ENCODE results near the gene PHPT1.
A peak's percentile ranks its signal among the peaks of the same experiment; 100 is the strongest.
"Not testable (repeated sequence)": the region's sequence is repeated elsewhere in the genome, so short reads cannot be mapped to it uniquely, and the experiment has no call there.

PHPT1 gene

DNA sequence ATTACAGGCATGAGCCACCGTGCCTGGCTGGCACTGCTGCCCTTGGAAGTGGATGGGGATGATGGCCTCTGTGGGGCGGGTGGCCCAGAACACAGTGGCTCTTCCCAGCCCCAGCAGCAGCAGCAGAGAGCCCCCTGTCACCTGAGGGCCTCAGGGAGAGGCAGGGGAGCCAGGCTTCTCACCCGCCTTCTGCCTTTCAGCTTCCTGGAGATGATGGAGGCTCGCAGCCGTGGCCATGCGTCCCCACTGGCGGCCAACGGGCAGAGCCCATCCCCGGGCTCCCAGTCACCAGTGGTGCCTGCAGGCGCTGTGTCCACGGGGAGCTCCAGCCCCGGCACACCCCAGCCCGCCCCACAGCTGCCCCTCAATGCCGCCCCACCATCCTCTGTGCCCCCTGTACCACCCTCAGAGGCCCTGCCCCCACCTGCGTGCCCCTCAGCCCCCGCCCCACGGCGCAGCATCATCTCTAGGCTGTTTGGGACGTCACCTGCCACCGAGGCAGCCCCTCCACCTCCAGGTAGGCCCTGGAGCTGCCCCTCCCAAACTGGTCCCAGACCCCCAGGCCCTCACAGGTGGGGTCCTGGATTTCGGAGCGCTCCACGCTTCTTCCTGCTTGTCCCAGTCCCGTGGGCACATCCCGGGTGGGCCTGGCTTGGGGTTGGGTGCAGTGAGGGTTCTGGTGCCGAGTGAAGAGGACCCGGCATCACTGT, 11.9 kb upstream of the PHPT1 start:
- H3K4me1 ChIP-seq (ENCODE audit: control insufficient read depth in 2 of 2, insufficient read depth in 1 of 2, low read depth in 1 of 2, low read length in 2 of 2), result peaks cover 23 to 25% of the 10 kb centered on the region in 2 donors
- H3K9ac ChIP-seq (ENCODE audit: low read depth, low read length, poor library complexity), result no peak overlapping the region
- no peaks in the 10 kb centered on the region for H3K27me3 ChIP-seq (ENCODE audit: control insufficient read depth in 3 of 3, insufficient read depth in 3 of 3, low read depth in 1 of 3, low read length in 3 of 3)
- H3K9me3 ChIP-seq (replicated peaks in 1 of 2; ENCODE audit: control insufficient read depth in 2 of 2, insufficient read depth in 1 of 2, low read depth in 1 of 2, low read length in 2 of 2), result no peaks in the 10 kb centered on the region
- no peak overlapping the region for H2BK120ac ChIP-seq (ENCODE audit: low read depth, low read length)
- H3K36me3 ChIP-seq (replicated peaks in 1 of 2; ENCODE audit: control insufficient read depth in 2 of 2, insufficient read depth in 2 of 2, low read length in 2 of 2), result peaks cover 19 to 69% of the 10 kb centered on the region in 2 donors
- H2BK15ac ChIP-seq (ENCODE audit: low read length), result no peak overlapping the region
- H3K4ac ChIP-seq (ENCODE audit: low read length), result no peak overlapping the region
- no peak overlapping the region for H3K14ac ChIP-seq (ENCODE audit: low read length)
- no peak for DNase-seq (ENCODE audit: low spot score)
- H3K79me1 ChIP-seq (ENCODE audit: low read depth, low read length), result peaks cover 10% of the 10 kb centered on the region
- no peak overlapping the region for H2BK5ac ChIP-seq (ENCODE audit: low read length)
- no peak overlapping the region for H2BK12ac ChIP-seq (ENCODE audit: low read length)
- H3K4me2 ChIP-seq (ENCODE audit: insufficient read depth, low read length, poor library complexity, severe bottlenecking), result no peak overlapping the region
- no CpG with 5 or more reads among the region's 27 CpGs for WGBS, 2 donors (ENCODE audit: extremely low coverage in 2 of 2, insufficient read length in 2 of 2, insufficient replicate concordance in 1 of 2)
- peak overlapping the region; percentile 48 for H3K18ac ChIP-seq (ENCODE audit: low read length)
- H3K4me3 ChIP-seq (ENCODE audit: low read length in 2 of 2), result no peak overlapping the region
- no peak overlapping the region for H4K8ac ChIP-seq (ENCODE audit: low read depth, low read length)
- H4K91ac ChIP-seq (ENCODE audit: low read depth, low read length, poor library complexity), result no peak overlapping the region
- no peak overlapping the region for H2AFZ ChIP-seq (ENCODE audit: low read length)
- no peak overlapping the region for H2AK5ac ChIP-seq (ENCODE audit: low read depth, low read length)
- peak overlapping the region; percentile 80 for H3K23ac ChIP-seq (ENCODE audit: low read depth, low read length, poor library complexity)
- H3K27ac ChIP-seq (replicated peaks; ENCODE audit: low read length), result no peak overlapping the region

DNA sequence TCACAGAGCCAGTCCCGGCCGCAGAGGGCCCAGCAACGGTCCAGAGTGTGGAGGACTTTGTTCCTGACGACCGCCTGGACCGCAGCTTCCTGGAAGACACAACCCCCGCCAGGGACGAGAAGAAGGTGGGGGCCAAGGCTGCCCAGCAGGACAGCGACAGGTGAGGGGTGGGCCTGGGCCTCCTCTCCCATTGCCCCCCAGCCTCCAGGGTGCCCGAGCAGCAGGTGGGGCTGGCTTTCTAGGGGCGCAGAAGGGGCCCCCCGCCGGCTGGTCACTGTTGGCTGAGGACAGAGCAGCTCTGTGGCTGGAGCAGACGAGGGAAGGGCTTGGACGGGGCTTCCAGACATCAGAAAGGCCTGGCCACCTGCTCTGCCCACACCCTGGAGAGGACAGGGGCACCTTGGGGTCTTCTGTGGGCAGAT, 11.3 kb upstream of the PHPT1 start:
- not testable (repeated sequence) for H3K4me3 ChIP-seq (ENCODE audit: low read length in 2 of 2); H2BK5ac ChIP-seq (ENCODE audit: low read length); H3K27ac ChIP-seq (replicated peaks; ENCODE audit: low read length); H4K8ac ChIP-seq (ENCODE audit: low read depth, low read length); H3K4me2 ChIP-seq (ENCODE audit: insufficient read depth, low read length, poor library complexity, severe bottlenecking); DNase-seq (ENCODE audit: low spot score); H2BK120ac ChIP-seq (ENCODE audit: low read depth, low read length); H3K14ac ChIP-seq (ENCODE audit: low read length); H2AK5ac ChIP-seq (ENCODE audit: low read depth, low read length); H2BK15ac ChIP-seq (ENCODE audit: low read length); H2BK12ac ChIP-seq (ENCODE audit: low read length); H3K27me3 ChIP-seq (ENCODE audit: control insufficient read depth in 3 of 3, insufficient read depth in 3 of 3, low read depth in 1 of 3, low read length in 3 of 3); H2AFZ ChIP-seq (ENCODE audit: low read length); H3K9ac ChIP-seq (ENCODE audit: low read depth, low read length, poor library complexity); H3K9me3 ChIP-seq (replicated peaks in 1 of 2; ENCODE audit: control insufficient read depth in 2 of 2, insufficient read depth in 1 of 2, low read depth in 1 of 2, low read length in 2 of 2); H3K4ac ChIP-seq (ENCODE audit: low read length); H4K91ac ChIP-seq (ENCODE audit: low read depth, low read length, poor library complexity)
- Histone ChIP-seq H3K23ac (ENCODE audit: low read depth, low read length, poor library complexity) (peak overlapping the region; percentile 80), H3K18ac (ENCODE audit: low read length) (peak overlapping the region; percentile 48), H3K79me1 (ENCODE audit: low read depth, low read length) (peaks cover 12% of the 10 kb centered on the region), H3K36me3 (replicated peaks in 1 of 2; ENCODE audit: control insufficient read depth in 2 of 2, insufficient read depth in 2 of 2, low read length in 2 of 2) (peaks cover 15 to 64% of the 10 kb centered on the region in 2 donors), H3K4me1 (ENCODE audit: control insufficient read depth in 2 of 2, insufficient read depth in 1 of 2, low read depth in 1 of 2, low read length in 2 of 2) (peaks cover 26% of the 10 kb centered on the region in 2 donors)
- WGBS, 2 donors (ENCODE audit: extremely low coverage in 2 of 2, insufficient read length in 2 of 2, insufficient replicate concordance in 1 of 2), result no CpG with 5 or more reads among the region's 15 CpGs

DNA sequence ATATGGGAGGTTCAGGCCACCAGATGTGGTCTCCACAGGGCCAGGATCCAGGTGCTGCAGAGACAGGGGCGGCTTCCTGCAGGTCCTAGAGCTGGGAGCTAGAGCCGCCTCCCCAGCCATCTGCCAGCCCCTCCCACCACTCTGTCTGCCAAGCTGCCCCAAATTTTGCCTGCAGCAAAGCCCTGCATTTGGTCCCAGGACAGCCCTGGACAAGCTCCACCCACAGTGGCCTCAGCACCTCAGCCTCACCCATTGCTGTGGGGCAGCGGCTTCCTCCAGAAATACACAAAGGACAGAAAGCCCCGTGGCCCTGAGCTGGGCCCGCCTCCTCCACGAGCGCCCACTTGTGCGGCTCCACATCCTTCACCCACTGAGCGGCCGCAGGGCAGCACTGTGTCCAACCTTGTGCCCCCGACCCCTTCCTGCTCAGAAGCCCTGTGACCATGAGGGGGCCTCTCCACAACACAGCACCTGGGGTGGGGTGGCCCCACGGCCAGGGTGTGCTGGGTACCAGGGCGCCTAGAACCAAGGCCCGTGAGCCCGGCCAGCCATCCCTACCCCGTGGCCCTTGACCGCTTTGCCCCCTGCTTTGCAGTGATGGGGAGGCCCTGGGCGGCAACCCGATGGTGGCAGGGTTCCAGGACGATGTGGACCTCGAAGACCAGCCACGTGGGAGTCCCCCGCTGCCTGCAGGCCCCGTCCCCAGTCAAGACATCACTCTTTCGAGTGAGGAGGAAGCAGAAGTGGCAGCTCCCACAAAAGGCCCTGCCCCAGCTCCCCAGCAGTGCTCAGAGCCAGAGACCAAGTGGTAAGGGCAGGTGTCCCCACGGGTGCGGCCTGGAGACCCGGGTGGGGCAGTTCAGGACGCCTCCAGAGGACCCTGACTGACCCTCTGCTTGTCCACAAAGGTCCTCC, 10.6 kb upstream of the PHPT1 start:
- Histone ChIP-seq H3K36me3 (replicated peaks in 1 of 2; ENCODE audit: control insufficient read depth in 2 of 2, insufficient read depth in 2 of 2, low read length in 2 of 2) (peaks cover 15 to 64% of the 10 kb centered on the region in 2 donors), H3K23ac (ENCODE audit: low read depth, low read length, poor library complexity) (peak overlapping the region; percentile 65), H2AK5ac (ENCODE audit: low read depth, low read length) (peak overlapping the region; percentile 75), H2AFZ (ENCODE audit: low read length) (no peak overlapping the region), H4K91ac (ENCODE audit: low read depth, low read length, poor library complexity) (no peak overlapping the region), H2BK12ac (ENCODE audit: low read length) (no peak overlapping the region), H3K14ac (ENCODE audit: low read length) (peak overlapping the region; percentile 82), H3K4ac (ENCODE audit: low read length) (no peak overlapping the region), H4K8ac (ENCODE audit: low read depth, low read length) (peak overlapping the region; percentile 82), H3K4me1 (ENCODE audit: control insufficient read depth in 2 of 2, insufficient read depth in 1 of 2, low read depth in 1 of 2, low read length in 2 of 2) (peaks cover 26 to 28% of the 10 kb centered on the region in 2 donors), H3K18ac (ENCODE audit: low read length) (peak overlapping the region; percentile 13), H3K4me3 (ENCODE audit: low read length in 2 of 2) (no peak overlapping the region), H3K27ac (replicated peaks; ENCODE audit: low read length) (no peak overlapping the region), H3K9me3 (replicated peaks in 1 of 2; ENCODE audit: control insufficient read depth in 2 of 2, insufficient read depth in 1 of 2, low read depth in 1 of 2, low read length in 2 of 2) (no peaks in the 10 kb centered on the region), H3K79me1 (ENCODE audit: low read depth, low read length) (peaks cover 12% of the 10 kb centered on the region), H2BK120ac (ENCODE audit: low read depth, low read length) (no peak overlapping the region), H2BK15ac (ENCODE audit: low read length) (no peak overlapping the region), H2BK5ac (ENCODE audit: low read length) (no peak overlapping the region), H3K27me3 (ENCODE audit: control insufficient read depth in 3 of 3, insufficient read depth in 3 of 3, low read depth in 1 of 3, low read length in 3 of 3) (no peaks in the 10 kb centered on the region), H3K4me2 (ENCODE audit: insufficient read depth, low read length, poor library complexity, severe bottlenecking) (no peak overlapping the region), H3K9ac (ENCODE audit: low read depth, low read length, poor library complexity) (no peak overlapping the region)
- no peak for DNase-seq (ENCODE audit: low spot score)
- WGBS, 2 donors (ENCODE audit: extremely low coverage in 2 of 2, insufficient read length in 2 of 2, insufficient replicate concordance in 1 of 2), result no CpG with 5 or more reads among the region's 29 CpGs

Measured in neuronal stem cell (in vitro differentiated cells).